B cell (primary cell): ENCODE measurements around the gene CYB5B. TPM values are rescaled to one million over a fixed set of nuclear protein-coding genes. Genes with fewer than 3 reads are reported as not detected.

Experiments
- ATAC-seq: fragments of 200-7000 bp; cut with Tn5 transposase; one replicate; pipeline ENCODE4 v1.10.0; 2021; ENCODE audit warnings: low read depth, mild to moderate bottlenecking, moderate number of reproducible peaks, moderate library complexity
- CTCF ChIA-PET: fragments of 350-600 bp; sonication (Branson Sonifier 250); formaldehyde crosslinking; loops from one replicate; lab custom pipeline; 2021; ENCODE audit warnings: antibody characterized with exemption, inconsistent platforms; lab: Charles Lee
- POLR2A ChIA-PET: fragments of 350-600 bp; sonication (Branson Sonifier 250); formaldehyde crosslinking; loops from one replicate; lab custom pipeline; 2021; ENCODE audit warnings: antibody characterized with exemption; lab: Charles Lee
- DNase-seq: peaks from one replicate; pipeline ENCODE4 v3.0.0; 2013
- H2AFZ ChIP-seq: 2 replicates; pipeline ENCODE4 v1.6.1; 2012; ENCODE audit warnings: mild to moderate bottlenecking, low read depth, low read length; ENCODE audit not compliant: insufficient read depth, poor library complexity, severe bottlenecking
- H3K27ac ChIP-seq, 2 donors: 1 replicate in 1 of 2; 2 replicates in 1 of 2; pipeline ENCODE4 v1.5.1; 2012 to 2013; ENCODE audit warnings: low read length in 2 of 2, mild to moderate bottlenecking in 2 of 2, moderate library complexity in 1 of 2
- H3K27me3 ChIP-seq, 4 experiments: fragments of 200-600 bp in 1 of 4; sonication (generic) in 1 of 4; replicated peaks in 1 of 4; 1 replicate in 2 of 4; 2 replicates in 2 of 4; pipeline versions ENCODE4 v1.6.1 to v1.7.0; 2013 to 2016; ENCODE audit warnings: low read length in 3 of 4, mild to moderate bottlenecking in 2 of 4, mixed read lengths in 1 of 4, moderate library complexity in 1 of 4; ENCODE audit not compliant: insufficient read depth in 4 of 4, control insufficient read depth in 3 of 4; ENCODE audit errors: control extremely low read depth in 1 of 4
- H3K36me3 ChIP-seq, 2 experiments: replicated peaks in 1 of 2; 1 replicate in 1 of 2; 2 replicates in 1 of 2; pipeline versions ENCODE4 v1.6.1 to v1.7.1; 2013; ENCODE audit warnings: low read length in 1 of 2; ENCODE audit not compliant: insufficient read depth in 2 of 2, control insufficient read depth in 1 of 2; ENCODE audit errors: control extremely low read depth in 1 of 2, extremely low read depth in 1 of 2
- H3K4me1 ChIP-seq, 2 donors: fragments of 200-600 bp in 1 of 2; sonication (generic) in 1 of 2; 1 replicate in 1 of 2; 2 replicates in 1 of 2; pipeline versions ENCODE4 v1.5.1 to v1.6.1; 2013 to 2017; ENCODE audit warnings: low read length in 2 of 2; ENCODE audit not compliant: control insufficient read depth in 2 of 2, insufficient read depth in 2 of 2
- H3K4me2 ChIP-seq: replicated peaks from 2 replicates; pipeline ENCODE3; 2012; ENCODE audit warnings: mild to moderate bottlenecking, low read depth, low read length; ENCODE audit not compliant: poor library complexity, severe bottlenecking
- H3K4me3 ChIP-seq, 5 experiments: fragments of 200-600 bp in 1 of 5; sonication (generic) in 1 of 5; 1 replicate in 3 of 5; 2 replicates in 2 of 5; pipeline versions ENCODE4 v1.5.1 to v1.7.0; 2011 to 2016; ENCODE audit warnings: low read length in 4 of 5, mild to moderate bottlenecking in 4 of 5, low read depth in 2 of 5, control low read depth in 1 of 5, moderate library complexity in 1 of 5; ENCODE audit not compliant: insufficient read depth in 1 of 5; ENCODE audit errors: control extremely low read depth in 1 of 5, extremely low read depth in 1 of 5
- H3K79me2 ChIP-seq: fragments of 200-600 bp; sonication (generic); one replicate; pipeline ENCODE4 v1.6.0; 2016; ENCODE audit warnings: low read length; ENCODE audit not compliant: control insufficient read depth, insufficient read depth
- H3K9ac ChIP-seq: fragments of 200-600 bp; sonication (generic); 2 replicates; pipeline ENCODE4 v1.6.1; 2017; ENCODE audit warnings: mild to moderate bottlenecking, low read length, moderate library complexity
- H3K9me3 ChIP-seq, 3 donors: one replicate each; pipeline versions ENCODE4 v1.6.1 to v1.7.1; 2013; ENCODE audit warnings: low read length in 2 of 3; ENCODE audit not compliant: control insufficient read depth in 2 of 3, insufficient read depth in 1 of 3; ENCODE audit errors: control extremely low read depth in 1 of 3
- H4K20me1 ChIP-seq: 2 replicates; pipeline ENCODE4 v1.6.0; 2012; ENCODE audit warnings: mild to moderate bottlenecking, low read length; ENCODE audit not compliant: insufficient read depth, control insufficient read depth, poor library complexity, severe bottlenecking
- H3K27ac Mint-ChIP-seq: one replicate; pipeline ENCODE4 v1.8.0; 2021; ENCODE audit warnings: mixed read lengths
- H3K27me3 Mint-ChIP-seq: one replicate; pipeline ENCODE4 v1.8.0; 2021; ENCODE audit warnings: mixed read lengths
- H3K4me1 Mint-ChIP-seq: one replicate; pipeline ENCODE4 v1.8.0; 2021; ENCODE audit warnings: mixed read lengths
- H3K4me3 Mint-ChIP-seq: one replicate; pipeline ENCODE4 v1.8.0; 2021; ENCODE audit warnings: mixed read lengths
- H3K9me3 Mint-ChIP-seq: one replicate; pipeline ENCODE4 v1.8.0; 2022; ENCODE audit warnings: mixed read lengths; ENCODE audit not compliant: insufficient read depth
- EZH2 ChIP-seq: IDR thresholded peaks from 2 replicates; pipeline ENCODE4 v1.6.1; 2012; ENCODE audit warnings: borderline replicate concordance, low read depth, mild to moderate bottlenecking, moderate library complexity, low read length; ENCODE audit not compliant: insufficient read depth, poor library complexity, severe bottlenecking
- WGBS: methylation state at CpG from one replicate; pipeline ENCODE4 v1.1.5; 2013; ENCODE audit warnings: missing lambda C conversion rate; ENCODE audit not compliant: insufficient coverage; 5-methylcytosine and 5-hydroxymethylcytosine counted together
- intact Hi-C: fragments of 100-400 bp; cut with micrococcal nuclease; formaldehyde crosslinking; loops from one replicate; pipeline ENCODE4 v1.10.0; 2022
- polyA plus RNA-seq: library from polyadenylated mRNA; depleted of rRNA; stranded (reverse); fragments of >200 nt; gene quantifications from 2 replicates; pipeline ENCODE4 v1.2.3, GENCODE V29; 2012
- total RNA-seq, 2 donors: library from RNA; stranded (reverse); fragments of 120-200 nt in 1 of 2; gene quantifications; 1 replicate in 1 of 2; 2 replicates in 1 of 2; pipeline versions ENCODE4 v1.2.3 to v1.2.4, GENCODE V29; 2013 to 2022
- TF ChIP-seq, protein P1 (sequence below): fragments of 200-600 bp; IDR thresholded peaks from one replicate; pipeline ENCODE4 v1.8.0; 2022; ENCODE audit warnings: antibody characterized with exemption, mild to moderate bottlenecking

Gene CYB5B
- total and polyA plus RNA-seq, 2 donors (not counting 1 experiment from before 2014, with no cell fraction given): 21.5 to 64.7 TPM

DNA sequence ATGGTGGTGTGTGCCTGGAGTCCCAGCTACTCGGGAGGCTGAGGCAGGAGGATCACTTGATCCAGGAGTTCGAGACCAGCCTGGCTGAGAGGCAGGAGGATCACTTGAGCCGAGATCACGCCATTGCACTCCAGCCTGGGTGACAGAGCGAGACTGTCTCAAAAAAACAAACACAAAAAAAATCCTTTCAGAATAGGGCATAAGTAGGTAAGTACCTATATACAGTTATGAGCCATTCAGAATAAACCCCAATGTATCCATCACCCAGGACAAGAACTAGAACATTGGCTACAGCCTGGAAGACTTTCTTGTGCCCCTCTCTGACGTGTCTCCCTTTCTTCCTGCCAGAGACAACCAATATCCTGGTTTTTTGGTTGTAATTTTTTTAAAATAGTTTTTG, 54.3 kb downstream of the CYB5B start:
- peaks cover 0 to 6% of the 10 kb centered on the region in 2 donors for H3K4me1 ChIP-seq
- no peaks in the 10 kb centered on the region for H3K36me3 ChIP-seq
- no peak overlapping the region for H3K4me2 ChIP-seq
- no peak overlapping the region for H3K9ac ChIP-seq
- H3K27me3 ChIP-seq: no peaks in the 10 kb centered on the region
- no CpG with 5 or more reads among the region's 6 CpGs for WGBS
- no peak for ATAC-seq
- ChIA-PET POLR2A (no interaction called here), CTCF (no interaction called here)
- H2AFZ ChIP-seq: no peak overlapping the region
- no peak overlapping the region for H3K27ac ChIP-seq
- H3K4me3 ChIP-seq: no peak overlapping the region
- H3K79me2 ChIP-seq: no peaks in the 10 kb centered on the region
- no peak overlapping the region for H3K27ac Mint-ChIP-seq
- peaks cover 11% of the 10 kb centered on the region for H3K4me1 Mint-ChIP-seq
- H4K20me1 ChIP-seq: no peaks in the 10 kb centered on the region
- intact Hi-C loops: no loop called here
- no peaks in the 10 kb centered on the region for H3K9me3 Mint-ChIP-seq
- no peak for DNase-seq
- TF ChIP-seq, protein P1, sequence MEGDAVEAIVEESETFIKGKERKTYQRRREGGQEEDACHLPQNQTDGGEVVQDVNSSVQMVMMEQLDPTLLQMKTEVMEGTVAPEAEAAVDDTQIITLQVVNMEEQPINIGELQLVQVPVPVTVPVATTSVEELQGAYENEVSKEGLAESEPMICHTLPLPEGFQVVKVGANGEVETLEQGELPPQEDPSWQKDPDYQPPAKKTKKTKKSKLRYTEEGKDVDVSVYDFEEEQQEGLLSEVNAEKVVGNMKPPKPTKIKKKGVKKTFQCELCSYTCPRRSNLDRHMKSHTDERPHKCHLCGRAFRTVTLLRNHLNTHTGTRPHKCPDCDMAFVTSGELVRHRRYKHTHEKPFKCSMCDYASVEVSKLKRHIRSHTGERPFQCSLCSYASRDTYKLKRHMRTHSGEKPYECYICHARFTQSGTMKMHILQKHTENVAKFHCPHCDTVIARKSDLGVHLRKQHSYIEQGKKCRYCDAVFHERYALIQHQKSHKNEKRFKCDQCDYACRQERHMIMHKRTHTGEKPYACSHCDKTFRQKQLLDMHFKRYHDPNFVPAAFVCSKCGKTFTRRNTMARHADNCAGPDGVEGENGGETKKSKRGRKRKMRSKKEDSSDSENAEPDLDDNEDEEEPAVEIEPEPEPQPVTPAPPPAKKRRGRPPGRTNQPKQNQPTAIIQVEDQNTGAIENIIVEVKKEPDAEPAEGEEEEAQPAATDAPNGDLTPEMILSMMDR: no peak
- TF ChIP-seq EZH2: no peak
- H3K27me3 Mint-ChIP-seq: no peaks in the 10 kb centered on the region
- H3K4me3 Mint-ChIP-seq: no peak overlapping the region
- no peaks in the 10 kb centered on the region for H3K9me3 ChIP-seq

DNA sequence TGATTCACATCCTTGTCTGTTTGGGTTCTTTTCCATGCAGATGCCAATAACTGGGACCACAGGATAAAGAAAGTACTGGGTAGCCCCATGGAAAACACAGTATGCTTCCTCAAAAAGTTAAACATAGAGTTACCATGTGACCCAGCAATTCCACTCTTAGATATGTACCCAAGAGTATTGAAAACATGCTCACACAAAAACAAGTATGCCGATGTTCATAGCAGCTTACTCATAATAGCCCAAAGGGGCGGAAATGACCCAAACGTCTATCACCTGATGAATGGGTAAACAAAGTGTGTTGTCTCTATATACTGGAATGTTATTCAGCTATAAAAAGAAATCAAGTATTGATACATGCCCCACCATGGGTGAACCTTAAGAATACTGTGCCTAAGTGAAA, 55.4 kb downstream of the CYB5B start:
- Histone ChIP-seq H4K20me1 (no peaks in the 10 kb centered on the region), H3K36me3 (no peaks in the 10 kb centered on the region), H3K4me1 (peaks cover 0 to 6% of the 10 kb centered on the region in 2 donors), H3K9ac (no peak overlapping the region), H3K27me3 (no peaks in the 10 kb centered on the region), H3K4me2 (no peak overlapping the region), H2AFZ (no peak overlapping the region), H3K27ac (no peak overlapping the region), H3K79me2 (no peaks in the 10 kb centered on the region), H3K9me3 (no peaks in the 10 kb centered on the region), H3K4me3 (no peak overlapping the region)
- ChIA-PET POLR2A (no interaction called here), CTCF (interaction anchor here (0.9 kb wide), 1 partner anchor 15 kb away, joined by 3 read pairs; no protein-coding TSS in a partner anchor)
- intact Hi-C loops: no loop called here
- ATAC-seq (no peak), DNase-seq (no peak)
- Mint-ChIP-seq H3K9me3 (no peaks in the 10 kb centered on the region), H3K27me3 (no peaks in the 10 kb centered on the region), H3K27ac (no peak overlapping the region), H3K4me3 (no peak overlapping the region), H3K4me1 (peaks cover 11% of the 10 kb centered on the region)
- no CpG with 5 or more reads among the region's 3 CpGs for WGBS
- TF ChIP-seq, protein P1: no peak
- TF ChIP-seq EZH2: no peak
